Endothelial cell of umbilical vein (primary cell): ENCODE data around the gene PKP3. TPM values are rescaled to one million over a fixed set of nuclear protein-coding genes. Genes with fewer than 3 reads are reported as not detected.

Source experiments
- BruUV-seq: library from RNA; stranded (reverse); fragments of 400-500 nt; replicated peaks from 2 replicates; lab custom pipeline; 2021; lab: Mats Ljungman, UMichigan
- CTCF ChIA-PET: fragments of 300-600, 350-600 bp; sonication (Branson Sonifier 250); formaldehyde crosslinking; loops from one replicate; lab custom pipeline; 2021; ENCODE audit warnings: antibody characterized with exemption, inconsistent platforms; lab: Charles Lee
- POLR2A ChIA-PET: fragments of 300-600, 350-600 bp; sonication (Branson Sonifier 250); formaldehyde crosslinking; loops from one replicate; lab custom pipeline; 2021; ENCODE audit warnings: antibody characterized with exemption, inconsistent platforms; lab: Charles Lee
- DNase-seq: peaks from one replicate; pipeline ENCODE4 v3.0.0-alpha.2; 2011; ENCODE audit warnings: low read depth, low spot score
- FAIRE-seq: peaks from 2 replicates; lab custom pipeline; 2011; peaks lifted over from hg19 to GRCh38; lab: Jason Lieb, UNC
- H2AFZ ChIP-seq: 2 replicates; pipeline ENCODE4 v1.6.0; 2012; ENCODE audit warnings: low read depth, low read length, control low read depth, inconsistent platforms
- H3K27ac ChIP-seq: 2 replicates; pipeline ENCODE4 v1.5.1; 2011; ENCODE audit warnings: low read depth, mild to moderate bottlenecking, control low read depth, low read length, moderate library complexity; ENCODE audit not compliant: insufficient read depth
- H3K27me3 ChIP-seq, 2 experiments: 2 replicates each; pipeline versions ENCODE4 v1.6.0 to v1.6.1; 2011; ENCODE audit warnings: low read length in 2 of 2, mixed read lengths in 1 of 2; ENCODE audit not compliant: control insufficient read depth in 2 of 2, insufficient read depth in 2 of 2
- H3K36me3 ChIP-seq, 2 experiments: 2 replicates in 1 of 2; 3 replicates in 1 of 2; pipeline ENCODE4 v1.5.1; 2011; ENCODE audit warnings: low read length in 2 of 2, mild to moderate bottlenecking in 1 of 2, moderate library complexity in 1 of 2; ENCODE audit not compliant: control insufficient read depth in 2 of 2, insufficient read depth in 2 of 2; ENCODE audit errors: extremely low read depth in 1 of 2
- H3K4me1 ChIP-seq: 3 replicates; pipeline ENCODE4 v1.5.1; 2011; ENCODE audit warnings: mild to moderate bottlenecking, low read length; ENCODE audit not compliant: control insufficient read depth, insufficient read depth; ENCODE audit errors: extremely low read depth
- H3K4me2 ChIP-seq: 2 replicates; pipeline ENCODE4 v1.6.1; 2011; ENCODE audit warnings: low read length, control low read depth, mixed read lengths; ENCODE audit not compliant: insufficient read depth
- H3K4me3 ChIP-seq, 3 experiments: fragments of 200-600 bp in 1 of 3; sonication (generic), shearing (Covaris generic) in 1 of 3; replicated peaks in 1 of 3; 2 replicates each; pipeline ENCODE4 v1.5.1; 2011 to 2016; ENCODE audit warnings: control low read depth in 3 of 3, low read length in 3 of 3, mild to moderate bottlenecking in 2 of 3, inconsistent platforms in 1 of 3, low read depth in 1 of 3, moderate library complexity in 1 of 3; ENCODE audit not compliant: insufficient read depth in 1 of 3
- H3K79me2 ChIP-seq: 2 replicates; pipeline ENCODE4 v1.6.0; 2012; ENCODE audit warnings: low read length, inconsistent platforms; ENCODE audit not compliant: control insufficient read depth, insufficient read depth
- H3K9ac ChIP-seq: replicated peaks from 2 replicates; pipeline ENCODE3; 2011; ENCODE audit warnings: low read length, control low read depth; ENCODE audit not compliant: insufficient read depth; ENCODE audit errors: extremely low read depth
- H3K9me1 ChIP-seq: replicated peaks from 3 replicates; pipeline ENCODE4 v1.6.0; 2011; ENCODE audit warnings: mild to moderate bottlenecking, low read length; ENCODE audit not compliant: control insufficient read depth, insufficient read depth; ENCODE audit errors: extremely low read depth
- H3K9me3 ChIP-seq: replicated peaks from 2 replicates; pipeline ENCODE4 v1.5.1; 2012; ENCODE audit warnings: low read length, inconsistent platforms; ENCODE audit not compliant: control insufficient read depth, insufficient read depth
- H4K20me1 ChIP-seq: replicated peaks from 2 replicates; pipeline ENCODE3; 2011; ENCODE audit warnings: mild to moderate bottlenecking, low read length; ENCODE audit not compliant: control insufficient read depth, insufficient read depth; ENCODE audit errors: extremely low read depth
- CTCF ChIP-seq, 2 donors: IDR thresholded peaks; 1 replicate in 1 of 2; 2 replicates in 1 of 2; pipeline ENCODE4 v1.5.1; 2011; ENCODE audit warnings: low read length in 2 of 2, mild to moderate bottlenecking in 2 of 2, moderate library complexity in 2 of 2, control low read depth in 1 of 2, inconsistent platforms in 1 of 2, low read depth in 1 of 2; ENCODE audit not compliant: insufficient read depth in 1 of 2; ENCODE audit errors: extremely low read depth in 1 of 2
- FOS ChIP-seq: IDR thresholded peaks from 2 replicates; pipeline ENCODE4 v1.6.1; 2011; ENCODE audit warnings: mild to moderate bottlenecking, low read length, moderate library complexity, borderline replicate concordance; ENCODE audit not compliant: insufficient read depth
- GATA2 ChIP-seq: IDR thresholded peaks from 2 replicates; pipeline ENCODE4 v1.7.0; 2011; ENCODE audit warnings: low read depth, mild to moderate bottlenecking, moderate library complexity, mixed read lengths, low read length; ENCODE audit not compliant: insufficient read length, insufficient read depth
- JUN ChIP-seq: IDR thresholded peaks from 2 replicates; pipeline ENCODE4 v1.6.1; 2011; ENCODE audit warnings: borderline replicate concordance, low read depth; ENCODE audit not compliant: insufficient read length, insufficient read depth
- MAX ChIP-seq: IDR thresholded peaks from 2 replicates; pipeline ENCODE4 v1.6.1; 2011; ENCODE audit not compliant: insufficient read depth, insufficient read length
- POLR2A ChIP-seq: IDR thresholded peaks from 2 replicates; pipeline ENCODE4 v1.6.1; 2012; ENCODE audit warnings: low read depth, mild to moderate bottlenecking, control low read depth, low read length
- POLR2AphosphoS5 ChIP-seq: IDR thresholded peaks from 2 replicates; pipeline ENCODE4 v1.6.1; 2012; ENCODE audit warnings: low read depth, mild to moderate bottlenecking, control low read depth, low read length, moderate library complexity; ENCODE audit not compliant: insufficient read depth
- dilution Hi-C: fragments of 300-500 bp; cut with MboI; formaldehyde crosslinking; loops from one replicate; pipeline ENCODE4 v1.15.0; 2019; ENCODE audit warnings: low sequenced_read_pairs; ENCODE audit not compliant: extremely low pct_ligation_motif_present
- intact Hi-C: fragments of 100-400 bp; cut with micrococcal nuclease; formaldehyde crosslinking; loops from one replicate; pipeline ENCODE4 v1.10.0; 2022
- polyA plus RNA-seq, 4 experiments: library from polyadenylated mRNA; depleted of rRNA in 3 of 4; stranded (reverse) in 3 of 4; unstranded in 1 of 4; fragments of >200 nt; gene quantifications; 2 replicates each; pipeline versions ENCODE4 v1.2.1 to v1.2.3, GENCODE V29; 2011 to 2012; ENCODE audit warnings: missing spikeins in 1 of 4
- total RNA-seq: library from RNA; stranded (reverse); gene quantifications from 2 replicates; pipeline ENCODE4 v1.2.3, GENCODE V29; 2021

The PKP3 gene
- total and polyA plus RNA-seq, 2 donors (not counting 3 experiments of a cell fraction or from before 2014, with no cell fraction given), result 0.27 to 0.59 TPM

DNA sequence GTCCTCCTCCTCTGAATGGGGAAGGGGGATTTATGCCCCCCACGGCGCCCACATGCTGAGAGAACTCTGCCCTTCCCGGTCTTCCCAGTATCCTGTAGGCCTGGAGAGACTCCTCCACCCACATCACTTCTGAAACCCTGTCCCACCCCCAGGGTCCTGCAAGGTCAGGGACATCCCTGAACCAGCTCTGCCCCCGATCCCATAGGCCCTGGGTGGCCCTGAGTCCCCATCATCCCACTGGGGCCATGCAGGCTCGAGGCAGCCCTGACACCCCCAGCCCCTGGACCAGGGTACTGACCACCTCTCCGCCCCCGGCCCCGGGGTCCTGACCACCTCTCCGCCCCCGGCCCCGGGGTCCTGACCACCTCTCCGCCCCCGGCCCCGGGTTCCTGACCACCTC, 13.0 kb upstream of the PKP3 start:
- FAIRE-seq, result no peak

DNA sequence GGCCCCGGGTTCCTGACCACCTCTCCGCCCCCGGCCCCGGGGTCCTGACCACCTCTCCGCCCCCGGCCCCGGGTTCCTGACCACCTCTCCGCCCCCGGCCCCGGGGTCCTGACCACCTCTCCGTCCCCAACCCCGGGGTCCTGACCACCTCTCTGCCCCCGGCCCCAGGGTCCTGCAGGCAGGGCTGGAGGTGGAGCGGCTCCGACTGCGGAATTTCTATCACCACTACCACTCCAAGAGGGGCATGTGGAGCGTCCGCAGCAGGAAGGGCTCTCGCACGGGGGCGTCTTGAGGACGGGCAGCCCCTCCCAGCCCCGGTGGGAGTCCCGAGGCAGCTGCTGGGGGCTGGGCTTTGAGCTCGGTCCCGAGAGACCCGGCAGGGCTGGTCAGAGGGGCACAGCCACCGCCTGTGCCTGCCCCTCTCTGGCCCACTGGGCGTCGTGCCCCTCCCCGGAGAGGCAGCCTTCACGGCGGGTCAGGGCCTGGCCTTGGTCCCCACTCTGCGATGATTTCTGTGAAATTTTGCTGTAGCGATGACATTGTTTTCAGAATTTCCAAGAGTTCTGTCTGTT, 12.4 kb upstream of the PKP3 start:
- Histone ChIP-seq H3K9me1 (no peaks in the 10 kb centered on the region), H4K20me1 (no peaks in the 10 kb centered on the region), H3K79me2 (no peaks in the 10 kb centered on the region), H3K9ac (no peak overlapping the region), H3K27me3 (no peaks in the 10 kb centered on the region), H3K4me1 (no peaks in the 10 kb centered on the region), H2AFZ (no peak overlapping the region), H3K4me3 (no peak overlapping the region), H3K9me3 (no peaks in the 10 kb centered on the region), H3K27ac (no peak overlapping the region), H3K36me3 (no peaks in the 10 kb centered on the region), H3K4me2 (no peak overlapping the region)
- ChIA-PET CTCF (no interaction called here), POLR2A (no interaction called here)
- dilution Hi-C loops, result no loop called here
- intact Hi-C loops, result no loop called here
- no TSS peak for BruUV-seq
- DNase-seq, result no peak
- FAIRE-seq, result no peak
- TF ChIP-seq MAX, result no peak
- no peak for TF ChIP-seq GATA2
- TF ChIP-seq CTCF (IDR thresholded peaks at IDR 0.05; ENCODE audit: extremely low read depth in 1 of 2, insufficient read depth in 1 of 2, low read depth in 1 of 2, low read length in 2 of 2), result no peak
- TF ChIP-seq JUN, result no peak
- no peak for TF ChIP-seq FOS
- no peak for TF ChIP-seq POLR2A

More for the DNA sequence above, 13.0 kb upstream of the PKP3 start:
- Histone ChIP-seq H3K4me3 (no peak overlapping the region), H3K4me1 (no peaks in the 10 kb centered on the region), H3K9ac (no peak overlapping the region), H3K9me1 (no peaks in the 10 kb centered on the region), H3K36me3 (no peaks in the 10 kb centered on the region), H3K79me2 (no peaks in the 10 kb centered on the region), H2AFZ (no peak overlapping the region), H3K9me3 (no peaks in the 10 kb centered on the region), H3K27me3 (no peaks in the 10 kb centered on the region), H3K4me2 (no peak overlapping the region), H4K20me1 (no peaks in the 10 kb centered on the region), H3K27ac (no peak overlapping the region)
- BruUV-seq, result no TSS peak
- CTCF ChIA-PET, result no interaction called here
- dilution Hi-C loops (no loop called here), intact Hi-C loops (no loop called here)
- DNase-seq, result no peak
- TF ChIP-seq POLR2AphosphoS5 (no peak), CTCF (IDR thresholded peaks at IDR 0.05; ENCODE audit: extremely low read depth in 1 of 2, insufficient read depth in 1 of 2, low read depth in 1 of 2, low read length in 2 of 2) (no peak)
- POLR2A ChIA-PET, result no interaction called here
